Measurements from ENCODE around the gene FADS3. TPM values are rescaled to one million over a fixed set of nuclear protein-coding genes. Genes with fewer than 3 reads are reported as not detected.

FADS3 gene
- total and polyA plus RNA-seq, 2 experiments from 2014 or later: 44.4 to 73.5 TPM

- Histone ChIP-seq H3K4me2 (peak overlapping the region; percentile 100), H4K20me1 (replicated peaks; ENCODE audit: insufficient read depth) (peaks cover 57% of the 10 kb centered on the region), H3K36me3 (ENCODE audit: insufficient read depth) (peaks cover 15% of the 10 kb centered on the region), H3F3A (replicated peaks; ENCODE audit: low read depth) (peaks cover 47% of the 10 kb centered on the region), H3K27ac (ENCODE audit: low read depth) (peak overlapping the region; percentile 97), H3K9me2 (ENCODE audit: insufficient read depth) (no peaks in the 10 kb centered on the region), H2AFZ (no peak overlapping the region), H3K79me2 (replicated peaks; ENCODE audit: insufficient read depth) (peaks cover 85% of the 10 kb centered on the region), H3K27me3 (ENCODE audit: insufficient read depth) (no peaks in the 10 kb centered on the region), H3K4me3 (peak overlapping the region; percentile 24; the same call in 1 of the 2 replicates), H3K4me1 (ENCODE audit: insufficient read depth) (peaks cover 64% of the 10 kb centered on the region)
- H3K36me3 Mint-ChIP-seq (ENCODE audit: low read depth): peaks cover 56% of the 10 kb centered on the region
- ATAC-seq (peak; percentile 74), DNase-seq (ENCODE audit: low spot score) (peak; percentile 80)
- peaks cover 20% of the 10 kb centered on the region for H3K27me3 Mint-ChIP-seq (ENCODE audit: insufficient read depth, low read depth, poor library complexity)
- peak overlapping the region; percentile 53; the same call in 1 of the 3 replicates for H3K4me3 Mint-ChIP-seq
- H3K27ac Mint-ChIP-seq: peak overlapping the region; percentile 96
- peaks cover 64% of the 10 kb centered on the region for H3K4me1 Mint-ChIP-seq
- no peaks in the 10 kb centered on the region for H3K9me3 Mint-ChIP-seq
- TF ChIP-seq EZH2phosphoT487 (IDR thresholded peaks at IDR 0.05; ENCODE audit: unreplicated experiment) (no peak), POLR2AphosphoS5 (IDR thresholded peaks at IDR 0.05; ENCODE audit: low read depth) (0 out of 2 replicates have a peak, but pooled peaks have one; percentile 24)
Measured at GRCh38 chr11:61834278-61835048, 56.9 kb downstream of the FADS3 start.

GRCh38 chr11:61833926-61834277, 57.4 kb downstream of the FADS3 start:
- no peaks in the 10 kb centered on the region for H3K27me3 ChIP-seq (ENCODE audit: insufficient read depth)
- H3F3A ChIP-seq (replicated peaks; ENCODE audit: low read depth): peaks cover 48% of the 10 kb centered on the region
- H2AFZ ChIP-seq: no peak overlapping the region
- ATAC-seq (peak; percentile 38), DNase-seq (ENCODE audit: low spot score) (peak; percentile 56)
- H3K27me3 Mint-ChIP-seq (ENCODE audit: insufficient read depth, low read depth, poor library complexity): peaks cover 17% of the 10 kb centered on the region
- H3K9me3 Mint-ChIP-seq: no peaks in the 10 kb centered on the region
- peak overlapping the region; percentile 53; the same call in 1 of the 3 replicates for H3K4me3 Mint-ChIP-seq
- peak overlapping the region; percentile 100 for H3K4me2 ChIP-seq
- peaks cover 85% of the 10 kb centered on the region for H3K79me2 ChIP-seq (replicated peaks; ENCODE audit: insufficient read depth)
- H3K9me2 ChIP-seq (ENCODE audit: insufficient read depth): no peaks in the 10 kb centered on the region
- peaks cover 9% of the 10 kb centered on the region for H3K36me3 ChIP-seq (ENCODE audit: insufficient read depth)
- peak overlapping the region; percentile 28; the same call in 1 of the 2 replicates for H3K4me3 ChIP-seq
- peak overlapping the region; percentile 96 for H3K27ac Mint-ChIP-seq
- no peak for TF ChIP-seq ETS1 (IDR thresholded peaks at IDR 0.05)
- no peak for TF ChIP-seq EZH2phosphoT487 (IDR thresholded peaks at IDR 0.05; ENCODE audit: unreplicated experiment)
- TF ChIP-seq POLR2AphosphoS5 (IDR thresholded peaks at IDR 0.05; ENCODE audit: low read depth): no peak; the same call in 1 of the 2 replicates
- TF ChIP-seq NANOG (IDR thresholded peaks at IDR 0.05; ENCODE audit: borderline replicate concordance): no peak
- no peak for TF ChIP-seq ZNF114 (CRISPR knock-in tag; IDR thresholded peaks at IDR 0.05)
- no peak for TF ChIP-seq EZH2 (IDR thresholded peaks at IDR 0.05; ENCODE audit: low read depth, unreplicated experiment)
- TF ChIP-seq CTCF (conservative IDR thresholded peaks at IDR 0.05; ENCODE audit: low read depth in 2 of 2): no peak
- H3K36me3 Mint-ChIP-seq (ENCODE audit: low read depth): peaks cover 54% of the 10 kb centered on the region
- peaks cover 54% of the 10 kb centered on the region for H4K20me1 ChIP-seq (replicated peaks; ENCODE audit: insufficient read depth)
- H3K27ac ChIP-seq (ENCODE audit: low read depth): peak overlapping the region; percentile 97
- H3K4me1 Mint-ChIP-seq: peaks cover 66% of the 10 kb centered on the region
- peaks cover 64% of the 10 kb centered on the region for H3K4me1 ChIP-seq (ENCODE audit: insufficient read depth)
